GM12878 (cell line): Measurements from ENCODE around the gene MDFI. TPM values are rescaled to one million over a fixed set of nuclear protein-coding genes. Genes with fewer than 3 reads are reported as not detected.

Source experiments
- ATAC-seq: fragments of 200-7000 bp; cut with Tn5 transposase; 3 replicates; pipeline ENCODE4 v1.9.1; 2020; ENCODE audit warnings: mild to moderate bottlenecking, moderate library complexity
- BruUV-seq: library from RNA; stranded (reverse); fragments of 400-500 nt; replicated peaks from 2 replicates; lab custom pipeline; 2021; lab: Mats Ljungman, UMichigan
- CTCF ChIA-PET: fragments of 300-600 bp; sonication (Branson Sonifier 250); formaldehyde crosslinking; extraction: SDS; loops from one replicate; lab custom pipeline; 2021; ENCODE audit warnings: inconsistent platforms; lab: Yijun Ruan, JAX
- POLR2A ChIA-PET: fragments of 350-600 bp; formaldehyde crosslinking; extraction: SDS; loops from one replicate; lab custom pipeline; 2021; ENCODE audit warnings: inconsistent platforms; lab: Charles Lee
- RAD21 ChIA-PET: fragments of 300-600 bp; sonication (Branson Sonifier 250); formaldehyde crosslinking; loops from one replicate; lab custom pipeline; 2023; ENCODE audit warnings: antibody characterized with exemption; ENCODE audit not compliant: unreplicated experiment; lab: Charles Lee
- SMC1A ChIA-PET: fragments of 300-600 bp; sonication (Branson Sonifier 250); formaldehyde crosslinking; loops from one replicate; lab custom pipeline; 2023; ENCODE audit not compliant: unreplicated experiment, uncharacterized antibody; lab: Charles Lee
- DNase-seq: peaks from one replicate; pipeline ENCODE4 v3.0.0-alpha.2; 2011; ENCODE audit warnings: low read depth, low spot score
- FAIRE-seq: peaks from 3 replicates; lab custom pipeline; 2011; peaks lifted over from hg19 to GRCh38; lab: Jason Lieb, UNC
- H2AFZ ChIP-seq: 2 replicates; pipeline ENCODE4 v1.6.0; 2011; ENCODE audit warnings: low read depth, low read length, control low read depth; ENCODE audit not compliant: control insufficient read depth
- H3K27ac ChIP-seq: 2 replicates; pipeline ENCODE4 v1.5.1; 2011; ENCODE audit warnings: control low read depth; ENCODE audit not compliant: control insufficient read depth, insufficient read depth
- H3K27me3 ChIP-seq, 2 experiments: replicated peaks in 1 of 2; 2 replicates each; pipeline versions ENCODE4 v1.6.0 to v1.6.1; 2011; ENCODE audit warnings: low read length in 1 of 2; ENCODE audit not compliant: control insufficient read depth in 2 of 2, insufficient read depth in 2 of 2
- H3K36me3 ChIP-seq, 2 experiments: 2 replicates each; pipeline ENCODE4 v1.5.1; 2011; ENCODE audit warnings: low read length in 1 of 2; ENCODE audit not compliant: control insufficient read depth in 2 of 2, insufficient read depth in 2 of 2
- H3K4me1 ChIP-seq: 2 replicates; pipeline ENCODE4 v1.6.1; 2011; ENCODE audit warnings: mild to moderate bottlenecking, low read length, moderate library complexity, mixed read lengths; ENCODE audit not compliant: control insufficient read depth, insufficient read depth
- H3K4me2 ChIP-seq: 2 replicates; pipeline ENCODE4 v1.6.0; 2011; ENCODE audit warnings: control low read depth; ENCODE audit not compliant: control insufficient read depth, insufficient read depth
- H3K4me3 ChIP-seq: fragments of 200-600 bp; sonication (generic); 2 replicates; pipeline ENCODE4 v1.5.1; 2016
- H3K79me2 ChIP-seq: 2 replicates; pipeline ENCODE4 v1.6.0; 2011; ENCODE audit warnings: low read length; ENCODE audit not compliant: control insufficient read depth, insufficient read depth
- H3K9ac ChIP-seq: 2 replicates; pipeline ENCODE4 v1.8.0; 2011; ENCODE audit warnings: low read length, control low read depth, mixed read lengths; ENCODE audit not compliant: control insufficient read depth, insufficient read depth
- H3K9me3 ChIP-seq: replicated peaks from 3 replicates; pipeline ENCODE4 v1.5.1; 2011; ENCODE audit warnings: mild to moderate bottlenecking, low read length; ENCODE audit not compliant: control insufficient read depth, insufficient read depth
- H4K20me1 ChIP-seq: 2 replicates; pipeline ENCODE4 v1.6.0; 2011; ENCODE audit not compliant: control insufficient read depth, insufficient read depth
- BHLHE40 ChIP-seq, 2 experiments: fragments of 450-650 bp in 1 of 2; IDR thresholded peaks; 2 replicates each; pipeline ENCODE4 v1.6.1; 2011 to 2017; ENCODE audit warnings: low read depth in 2 of 2, borderline replicate concordance in 1 of 2, improper control_type of control experiment in 1 of 2, low read length in 1 of 2, mild to moderate bottlenecking in 1 of 2
- GATAD2B ChIP-seq: fragments of 450-650 bp; conservative IDR thresholded peaks from 2 replicates; pipeline ENCODE4 v1.6.1; 2017; ENCODE audit warnings: low read depth, mild to moderate bottlenecking, moderate library complexity
- MLLT1 ChIP-seq: fragments of 450-650 bp; IDR thresholded peaks from 2 replicates; pipeline ENCODE4 v1.6.1; 2016; ENCODE audit warnings: mild to moderate bottlenecking
- NFIC ChIP-seq: IDR thresholded peaks from 2 replicates; pipeline ENCODE4 v1.6.1; 2012; ENCODE audit warnings: low read depth, mild to moderate bottlenecking, inconsistent platforms, low read length, moderate library complexity
- NR2C2 ChIP-seq: IDR thresholded peaks from 2 replicates; pipeline ENCODE4 v1.6.1; 2011; ENCODE audit warnings: borderline replicate concordance, low read depth; ENCODE audit not compliant: control insufficient read depth, insufficient read length
- PML ChIP-seq: IDR thresholded peaks from 2 replicates; pipeline ENCODE4 v1.6.1; 2012; ENCODE audit warnings: low read length, inconsistent platforms
- POLR2AphosphoS5 ChIP-seq: IDR thresholded peaks from 2 replicates; pipeline ENCODE4 v1.6.1; 2011; ENCODE audit warnings: mild to moderate bottlenecking, low read length, inconsistent platforms
- SMAD1 ChIP-seq: fragments of 450-650 bp; IDR thresholded peaks from 2 replicates; pipeline ENCODE4 v1.6.1; 2018; ENCODE audit warnings: mild to moderate bottlenecking, low read depth; ENCODE audit not compliant: partially characterized antibody
- SPI1 ChIP-seq: IDR thresholded peaks from 2 replicates; pipeline ENCODE4 v1.6.1; 2011; ENCODE audit warnings: low read depth, mild to moderate bottlenecking, low read length, moderate library complexity, borderline replicate concordance; ENCODE audit not compliant: insufficient read depth
- SUPT20H ChIP-seq: IDR thresholded peaks from 2 replicates; pipeline ENCODE4 v1.6.1; 2011; ENCODE audit warnings: low read depth, mild to moderate bottlenecking, low read length, moderate library complexity, borderline replicate concordance; ENCODE audit not compliant: control insufficient read depth
- WGBS: methylation state at CpG from one replicate; pipeline ENCODE4 v1.1.6; 2016; ENCODE audit warnings: low lambda C conversion rate; ENCODE audit not compliant: insufficient replicate concordance, insufficient coverage; ENCODE audit errors: missing lambda C conversion rate; 5-methylcytosine and 5-hydroxymethylcytosine counted together
- in situ Hi-C: fragments of 300-500 bp; cut with MboI; formaldehyde crosslinking; loops from 9 replicates; pipeline ENCODE4 v1.14.3; 2018; ENCODE audit warnings: mixed read lengths
- intact Hi-C: fragments of 100-400 bp; cut with micrococcal nuclease; formaldehyde crosslinking; loops from one replicate; pipeline ENCODE4 v1.14.2; 2022; ENCODE audit not compliant: unreplicated experiment
- polyA plus RNA-seq, 11 experiments: library from polyadenylated mRNA; depleted of rRNA in 4 of 11; unstranded in 6 of 11; stranded (reverse) in 5 of 11; fragments of >200 nt; fragmentation: Nextera tagmentation in 4 of 11; fragmentation: Illumina TruSeq in 1 of 11; extraction: Ambion mirVana in 4 of 11; extraction: Trizol in 1 of 11; gene quantifications; 1 replicate in 1 of 11; 2 replicates in 10 of 11; pipeline versions ENCODE4 v1.2.1 to v1.2.3, GENCODE V29; 2011 to 2016; ENCODE audit warnings: inconsistent platforms in 2 of 11, missing spikeins in 2 of 11, low read depth in 1 of 11
- total RNA-seq, 4 experiments: library from RNA; depleted of rRNA in 3 of 4; stranded (reverse); fragments of >200 nt in 3 of 4; fragmentation: Illumina TruSeq in 1 of 4; extraction: Trizol in 1 of 4; gene quantifications; 2 replicates each; pipeline versions ENCODE4 v1.2.1 to v1.2.3, GENCODE V29; 2013 to 2021

MDFI gene
- total and polyA plus RNA-seq, 10 of the 15 experiments (the other 5 are each of a cell fraction or from before 2014, with no cell fraction given), result not detected

GRCh38 chr6:41639809-41640371 is 1.6 kb downstream of the MDFI start:
- no peak for FAIRE-seq
- intact Hi-C loops (no loop called here), in situ Hi-C loops (no loop called here)
- ChIA-PET CTCF (no interaction called here), RAD21 (no interaction called here), SMC1A (no interaction called here), POLR2A (no interaction called here)
- Histone ChIP-seq H3K4me3 (no peak overlapping the region), H4K20me1 (no peaks in the 10 kb centered on the region), H3K27me3 (peaks cover 11 to 15% of the 10 kb centered on the region in 2 experiments), H3K4me2 (no peak overlapping the region), H3K79me2 (no peaks in the 10 kb centered on the region), H3K36me3 (no peaks in the 10 kb centered on the region), H3K27ac (no peak overlapping the region), H3K9ac (no peak overlapping the region), H2AFZ (no peak overlapping the region), H3K9me3 (no peaks in the 10 kb centered on the region), H3K4me1 (no peaks in the 10 kb centered on the region)
- DNase-seq, result no peak
- ATAC-seq, result no peak
- WGBS, result 48% methylated on average over 8 of the region's 8 CpGs
- no TSS peak for BruUV-seq
- no peak for TF ChIP-seq SUPT20H
- TF ChIP-seq NR2C2, result no peak
- TF ChIP-seq GATAD2B, result no peak
- no peak for TF ChIP-seq BHLHE40 (IDR thresholded peaks at IDR 0.05; ENCODE audit: borderline replicate concordance in 1 of 2, low read depth in 2 of 2, low read length in 1 of 2)
- TF ChIP-seq PML, result no peak
- TF ChIP-seq MLLT1, result no peak
- no peak for TF ChIP-seq NFIC
- TF ChIP-seq SPI1, result no peak
- no peak for TF ChIP-seq POLR2AphosphoS5
- TF ChIP-seq SMAD1, result no peak
